Measurements from ENCODE around the gene PGA4.
"Not testable (repeated sequence)": the region's sequence is repeated elsewhere in the genome, so short reads cannot be mapped to it uniquely, and the experiment has no call there.

Gene PGA4

GRCh38 chr11:61207636-61208310 lies 14.4 kb upstream of the PGA4 start:
- H3K27me3 ChIP-seq (ENCODE audit: control insufficient read depth, insufficient read depth, low read length); H3K4me1 ChIP-seq (ENCODE audit: control insufficient read depth, insufficient read depth, low read length); H3K9ac ChIP-seq (ENCODE audit: low read depth, low read length); H3K4me3 ChIP-seq (ENCODE audit: low read length); H3K4me2 ChIP-seq (ENCODE audit: low read length); H3K36me3 ChIP-seq (ENCODE audit: insufficient read depth, low read length); H3K9me3 ChIP-seq (replicated peaks; ENCODE audit: low read length): not testable (repeated sequence)

DNA sequence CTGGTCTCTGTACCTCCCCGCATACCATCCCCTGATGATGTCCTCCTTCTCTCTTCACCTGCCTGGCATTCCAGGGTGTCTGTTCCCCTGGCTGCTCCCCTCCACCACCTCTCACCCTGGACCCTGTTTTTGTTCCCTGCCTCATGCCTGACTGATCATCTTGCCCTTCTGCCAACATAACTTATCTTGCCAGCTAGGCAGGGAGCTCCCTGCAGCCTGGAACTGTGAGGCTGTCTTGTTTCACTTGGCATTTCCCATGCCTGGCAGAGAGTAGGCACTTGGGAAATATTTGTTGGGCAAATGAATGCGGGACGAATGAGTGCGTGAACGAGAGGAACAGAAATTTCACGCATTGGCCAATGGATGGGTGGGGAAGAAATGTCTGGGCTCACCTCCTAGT lies 11.5 kb upstream of the PGA4 start:
- H3K4me2 ChIP-seq (ENCODE audit: low read length); H3K9ac ChIP-seq (ENCODE audit: low read depth, low read length); H3K4me1 ChIP-seq (ENCODE audit: control insufficient read depth, insufficient read depth, low read length); H3K27me3 ChIP-seq (ENCODE audit: control insufficient read depth, insufficient read depth, low read length); H3K9me3 ChIP-seq (replicated peaks; ENCODE audit: low read length); H3K4me3 ChIP-seq (ENCODE audit: low read length); H3K36me3 ChIP-seq (ENCODE audit: insufficient read depth, low read length): not testable (repeated sequence)

DNA sequence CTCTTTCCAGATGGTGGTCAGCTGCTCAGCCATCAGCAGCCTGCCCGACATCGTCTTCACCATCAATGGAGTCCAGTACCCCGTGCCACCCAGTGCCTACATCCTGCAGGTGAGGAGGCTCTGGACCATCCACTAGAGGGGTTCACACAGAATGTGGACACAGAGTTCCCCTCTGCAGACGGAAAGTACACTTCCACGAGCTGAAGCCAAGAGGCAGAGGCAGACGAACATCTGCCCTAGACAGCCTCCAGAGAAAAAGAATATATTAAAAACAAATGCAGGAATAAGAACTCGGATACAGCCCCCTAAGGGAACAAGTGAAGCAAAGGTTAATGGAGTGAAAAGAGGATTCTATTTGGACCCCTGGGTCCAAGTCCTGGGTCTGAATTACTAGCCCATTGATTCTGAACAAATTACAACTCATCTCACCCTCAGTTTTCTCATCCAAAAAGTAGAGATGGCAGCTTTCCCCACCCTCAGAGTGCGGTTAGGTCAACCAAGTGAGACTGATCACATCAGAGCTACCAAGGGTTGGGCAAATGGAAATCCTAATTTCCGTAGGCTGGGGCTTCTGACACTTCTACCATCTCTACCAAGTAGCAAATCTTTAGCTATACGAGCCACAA lies 10.7 kb upstream of the PGA4 start:
- H3K4me3 ChIP-seq (ENCODE audit: low read length); H3K4me1 ChIP-seq (ENCODE audit: control insufficient read depth, insufficient read depth, low read length); H3K4me2 ChIP-seq (ENCODE audit: low read length); H3K9me3 ChIP-seq (replicated peaks; ENCODE audit: low read length); H3K36me3 ChIP-seq (ENCODE audit: insufficient read depth, low read length); H3K9ac ChIP-seq (ENCODE audit: low read depth, low read length); H3K27me3 ChIP-seq (ENCODE audit: control insufficient read depth, insufficient read depth, low read length): not testable (repeated sequence)

- H3K27me3 ChIP-seq (ENCODE audit: control insufficient read depth, insufficient read depth, low read length); H3K4me1 ChIP-seq (ENCODE audit: control insufficient read depth, insufficient read depth, low read length); H3K36me3 ChIP-seq (ENCODE audit: insufficient read depth, low read length); H3K9me3 ChIP-seq (replicated peaks; ENCODE audit: low read length); H3K4me2 ChIP-seq (ENCODE audit: low read length); H3K9ac ChIP-seq (ENCODE audit: low read depth, low read length); H3K4me3 ChIP-seq (ENCODE audit: low read length): not testable (repeated sequence)
These were observed 9.9 kb upstream of the PGA4 start for GRCh38 chr11:61212202-61212601.

DNA sequence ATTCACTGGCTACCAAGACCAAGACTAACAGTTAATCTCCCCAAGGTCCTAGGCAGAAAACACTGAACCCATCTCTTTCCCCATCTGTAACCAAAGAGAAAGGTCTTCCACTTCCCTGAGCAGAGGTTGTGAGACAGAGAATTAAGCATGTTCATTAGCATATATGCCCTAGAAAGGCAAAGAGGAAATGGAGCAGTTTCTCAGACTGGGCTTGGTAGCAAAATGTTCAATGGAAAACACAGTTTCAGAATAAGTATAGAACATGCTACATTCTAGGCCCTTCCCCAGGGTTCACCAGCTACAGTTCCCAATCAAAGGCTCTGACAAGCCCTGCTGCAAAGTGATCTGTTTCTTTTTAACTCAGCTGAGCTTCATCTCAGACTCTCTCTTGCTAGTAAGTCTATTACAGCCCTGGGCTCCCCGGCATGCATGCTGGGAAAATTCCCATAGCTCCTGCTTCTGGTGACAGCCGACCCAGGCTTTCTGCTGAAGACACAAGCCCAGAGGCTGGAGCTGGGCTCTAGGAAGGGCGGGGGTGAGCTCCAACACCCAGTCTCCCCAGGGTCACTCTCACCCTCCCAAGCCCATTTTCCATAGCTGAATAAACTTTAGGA lies 8.3 kb upstream of the PGA4 start:
- not testable (repeated sequence) for H3K27me3 ChIP-seq (ENCODE audit: control insufficient read depth, insufficient read depth, low read length); H3K9me3 ChIP-seq (replicated peaks; ENCODE audit: low read length)

GRCh38 chr11:61218306-61218705 lies 3.8 kb upstream of the PGA4 start:
- H3K36me3 ChIP-seq (ENCODE audit: insufficient read depth, low read length); H3K4me3 ChIP-seq (ENCODE audit: low read length); H3K4me2 ChIP-seq (ENCODE audit: low read length); H3K9me3 ChIP-seq (replicated peaks; ENCODE audit: low read length); H3K27me3 ChIP-seq (ENCODE audit: control insufficient read depth, insufficient read depth, low read length); H3K4me1 ChIP-seq (ENCODE audit: control insufficient read depth, insufficient read depth, low read length); H3K9ac ChIP-seq (ENCODE audit: low read depth, low read length): not testable (repeated sequence)

More for the DNA sequence above, 8.3 kb upstream of the PGA4 start:
- not testable (repeated sequence) for H3K4me2 ChIP-seq (ENCODE audit: low read length); H3K4me3 ChIP-seq (ENCODE audit: low read length); H3K36me3 ChIP-seq (ENCODE audit: insufficient read depth, low read length); H3K9ac ChIP-seq (ENCODE audit: low read depth, low read length); H3K4me1 ChIP-seq (ENCODE audit: control insufficient read depth, insufficient read depth, low read length)

- H3K4me2 ChIP-seq (ENCODE audit: low read length); H3K4me3 ChIP-seq (ENCODE audit: low read length); H3K4me1 ChIP-seq (ENCODE audit: control insufficient read depth, insufficient read depth, low read length); H3K27me3 ChIP-seq (ENCODE audit: control insufficient read depth, insufficient read depth, low read length); H3K9me3 ChIP-seq (replicated peaks; ENCODE audit: low read length); H3K9ac ChIP-seq (ENCODE audit: low read depth, low read length); H3K36me3 ChIP-seq (ENCODE audit: insufficient read depth, low read length): not testable (repeated sequence)
These were observed 3.1 kb upstream of the PGA4 start for GRCh38 chr11:61219016-61219415.

GRCh38 chr11:61222692-61223091 lies 545 bp downstream of the PGA4 start:
- H3K4me3 ChIP-seq (ENCODE audit: low read length); H3K4me2 ChIP-seq (ENCODE audit: low read length); H3K27me3 ChIP-seq (ENCODE audit: control insufficient read depth, insufficient read depth, low read length); H3K9me3 ChIP-seq (replicated peaks; ENCODE audit: low read length); H3K9ac ChIP-seq (ENCODE audit: low read depth, low read length); H3K36me3 ChIP-seq (ENCODE audit: insufficient read depth, low read length); H3K4me1 ChIP-seq (ENCODE audit: control insufficient read depth, insufficient read depth, low read length): not testable (repeated sequence)

DNA sequence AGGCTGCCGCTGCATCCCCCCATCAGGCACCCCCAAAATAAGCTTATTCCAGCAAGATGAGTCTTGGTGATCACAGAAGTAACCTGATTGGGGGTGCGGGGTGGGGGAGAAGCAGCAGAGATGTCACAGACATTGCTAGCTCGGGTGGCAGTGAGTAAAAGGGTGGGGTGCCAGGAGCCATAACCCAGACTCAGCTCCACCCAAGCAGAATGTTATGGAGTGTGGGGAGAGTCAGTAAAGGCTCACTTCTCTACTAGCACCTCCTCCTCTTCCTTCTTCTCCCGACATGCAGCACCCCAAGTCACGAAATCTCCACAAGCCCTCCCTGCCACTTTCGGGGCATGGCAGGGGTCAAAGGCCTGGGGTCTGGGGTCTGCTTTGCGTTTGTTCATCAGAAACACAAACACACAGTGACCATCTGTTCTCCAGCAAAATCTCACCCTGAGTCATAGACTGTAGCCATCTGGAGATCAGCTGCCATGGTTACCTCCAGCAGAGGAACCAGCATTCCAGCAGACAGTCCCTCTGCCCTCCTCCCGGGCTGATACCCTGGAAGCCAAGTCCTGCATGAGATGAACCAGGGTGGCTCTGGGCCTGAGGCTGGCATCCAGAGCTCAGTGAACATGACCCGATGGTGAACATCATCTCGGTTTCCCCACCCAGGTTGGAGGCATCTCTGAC lies 4.5 kb downstream of the PGA4 start:
- H3K4me1 ChIP-seq (ENCODE audit: control insufficient read depth, insufficient read depth, low read length); H3K9me3 ChIP-seq (replicated peaks; ENCODE audit: low read length); H3K4me3 ChIP-seq (ENCODE audit: low read length); H3K9ac ChIP-seq (ENCODE audit: low read depth, low read length); H3K4me2 ChIP-seq (ENCODE audit: low read length); H3K27me3 ChIP-seq (ENCODE audit: control insufficient read depth, insufficient read depth, low read length); H3K36me3 ChIP-seq (ENCODE audit: insufficient read depth, low read length): not testable (repeated sequence)

- not testable (repeated sequence) for H3K4me3 ChIP-seq (ENCODE audit: low read length); H3K9ac ChIP-seq (ENCODE audit: low read depth, low read length); H3K4me1 ChIP-seq (ENCODE audit: control insufficient read depth, insufficient read depth, low read length); H3K9me3 ChIP-seq (replicated peaks; ENCODE audit: low read length); H3K36me3 ChIP-seq (ENCODE audit: insufficient read depth, low read length); H3K27me3 ChIP-seq (ENCODE audit: control insufficient read depth, insufficient read depth, low read length); H3K4me2 ChIP-seq (ENCODE audit: low read length)
These were observed 7.3 kb downstream of the PGA4 start for GRCh38 chr11:61229458-61229857.

- H3K4me2 ChIP-seq (ENCODE audit: low read length); H3K9ac ChIP-seq (ENCODE audit: low read depth, low read length); H3K9me3 ChIP-seq (replicated peaks; ENCODE audit: low read length); H3K27me3 ChIP-seq (ENCODE audit: control insufficient read depth, insufficient read depth, low read length); H3K36me3 ChIP-seq (ENCODE audit: insufficient read depth, low read length); H3K4me3 ChIP-seq (ENCODE audit: low read length); H3K4me1 ChIP-seq (ENCODE audit: control insufficient read depth, insufficient read depth, low read length): not testable (repeated sequence)
These were observed 8.9 kb downstream of the PGA4 start for GRCh38 chr11:61231033-61231432.

DNA sequence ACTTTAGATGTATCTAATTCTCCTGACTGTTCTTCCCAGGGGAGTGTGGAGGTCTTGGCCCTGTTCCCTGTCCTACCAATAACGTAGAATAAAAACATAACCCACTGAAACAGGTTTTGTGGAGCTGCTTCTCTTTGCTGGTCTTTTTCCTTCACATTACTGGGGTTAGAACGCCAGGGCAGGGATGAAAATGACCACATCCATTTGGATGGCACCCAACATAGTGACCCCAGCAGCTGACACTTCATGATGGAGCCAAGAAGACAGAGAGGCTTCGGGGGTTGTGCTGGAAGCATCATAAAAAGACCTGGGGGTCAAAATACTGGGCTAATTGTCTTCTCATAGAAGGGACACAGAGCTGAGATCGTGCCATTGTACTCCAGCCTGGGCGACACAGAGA lies 9.4 kb downstream of the PGA4 start:
- not testable (repeated sequence) for H3K9me3 ChIP-seq (replicated peaks; ENCODE audit: low read length); H3K4me1 ChIP-seq (ENCODE audit: control insufficient read depth, insufficient read depth, low read length); H3K4me2 ChIP-seq (ENCODE audit: low read length); H3K4me3 ChIP-seq (ENCODE audit: low read length); H3K9ac ChIP-seq (ENCODE audit: low read depth, low read length); H3K36me3 ChIP-seq (ENCODE audit: insufficient read depth, low read length); H3K27me3 ChIP-seq (ENCODE audit: control insufficient read depth, insufficient read depth, low read length)

Measured in skeletal muscle satellite cell (primary cell).